HG03575 (cell line): ENCODE results near the gene TET2.

Source experiments
- ATAC-seq: cut with Tn5 transposase; IDR thresholded peaks from one replicate; pipeline ENCODE4 v1.9.1; 2021; ENCODE audit not compliant: unreplicated experiment, insufficient number of reproducible peaks, low FRiP score; ENCODE audit errors: extremely low read depth

Gene TET2

DNA sequence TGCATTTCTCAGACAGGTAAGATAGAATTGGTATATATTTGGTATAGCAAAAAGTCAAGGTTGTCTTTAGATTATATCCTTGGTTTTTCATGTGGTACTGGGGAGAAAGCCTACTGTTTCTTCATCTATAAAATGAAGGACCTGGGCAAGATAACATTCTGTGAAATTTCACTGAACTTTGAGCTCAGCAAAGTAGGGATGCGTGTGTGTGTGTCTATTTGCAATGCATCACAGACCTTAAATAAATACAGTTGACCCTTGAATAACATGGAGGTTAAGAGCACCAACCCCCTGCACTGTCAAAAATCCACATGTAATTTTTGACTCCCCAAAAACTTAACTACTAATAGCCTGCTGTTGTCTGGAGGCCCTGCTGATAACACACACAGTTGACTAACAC, 25.2 kb downstream of the TET2 start:
- no peak for ATAC-seq

DNA sequence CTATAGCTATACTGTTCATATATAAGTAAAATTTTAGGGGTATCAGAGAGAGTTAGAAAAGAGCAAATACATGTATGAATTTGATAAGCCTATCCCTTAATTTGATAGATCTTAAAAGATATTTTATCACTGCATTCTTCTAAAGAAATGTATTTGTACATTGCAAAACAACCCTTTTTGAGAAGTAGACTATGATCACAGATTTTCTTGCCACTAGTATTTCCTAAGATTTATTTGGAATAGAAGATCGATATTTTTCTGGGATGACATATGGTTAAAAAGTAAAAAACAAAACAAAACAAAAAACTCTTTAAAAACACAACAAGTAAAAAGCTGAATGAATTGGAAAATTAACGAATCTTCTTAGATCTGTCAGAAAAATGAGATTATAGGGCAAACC, 27.4 kb downstream of the TET2 start:
- no peak for ATAC-seq

DNA sequence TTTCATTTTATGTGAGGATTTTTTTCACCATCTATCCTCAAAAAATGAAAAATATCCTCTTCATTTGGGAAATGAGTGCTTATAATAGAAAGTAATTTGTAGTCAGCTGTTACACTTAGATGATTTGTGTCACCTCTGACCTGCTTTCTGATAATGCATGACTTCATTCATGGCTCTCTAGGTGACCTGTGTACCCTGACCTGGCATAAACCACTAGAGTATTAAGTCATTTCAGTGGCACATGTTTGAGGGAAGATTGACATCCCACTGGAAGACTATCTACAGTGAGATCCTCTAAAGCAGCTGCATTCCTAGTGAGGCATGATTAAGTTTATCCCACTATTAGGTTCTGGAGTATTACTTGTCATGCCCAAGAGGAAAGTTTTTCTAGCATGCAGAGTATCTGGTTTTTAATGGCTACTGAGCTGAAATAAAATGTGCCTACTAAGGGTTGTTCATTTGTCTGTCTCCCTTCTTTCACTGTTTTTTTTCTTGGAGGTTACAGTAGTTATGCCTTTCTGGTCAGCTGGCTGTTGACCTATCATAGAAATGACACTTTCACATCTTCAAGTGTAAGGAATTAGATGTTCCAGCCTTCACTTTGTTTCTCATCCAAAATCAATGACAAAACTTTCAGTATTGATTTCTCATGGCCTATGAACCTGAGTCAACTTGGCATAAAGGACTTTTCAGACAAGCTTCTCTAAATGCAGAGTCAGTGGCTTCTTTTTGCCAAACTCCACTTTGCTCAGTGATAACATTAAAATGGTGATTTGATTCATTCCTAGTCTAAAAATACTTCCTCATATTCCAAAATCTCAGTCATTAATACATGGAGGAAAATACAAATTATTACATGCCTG, 33.1 kb downstream of the TET2 start:
- no peak for ATAC-seq

DNA sequence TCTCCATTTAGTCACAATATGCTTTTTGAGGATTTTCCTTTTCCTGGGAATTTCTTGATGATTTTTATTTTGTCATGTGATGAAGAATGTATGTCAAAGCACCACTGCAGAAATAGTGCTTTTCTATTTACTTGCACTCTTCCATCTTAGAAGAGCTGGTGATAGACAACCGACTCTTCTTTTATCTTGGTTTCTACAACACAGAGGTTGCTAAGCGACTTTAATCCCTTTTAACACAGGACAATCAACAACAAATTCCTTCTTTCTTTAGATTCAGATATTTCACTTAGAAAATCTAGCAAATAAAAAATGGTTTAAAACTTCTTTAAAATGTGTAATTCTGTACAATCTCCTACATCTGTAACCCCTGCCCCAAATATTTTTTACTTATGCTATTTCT, 34.6 kb downstream of the TET2 start:
- ATAC-seq = no peak

DNA sequence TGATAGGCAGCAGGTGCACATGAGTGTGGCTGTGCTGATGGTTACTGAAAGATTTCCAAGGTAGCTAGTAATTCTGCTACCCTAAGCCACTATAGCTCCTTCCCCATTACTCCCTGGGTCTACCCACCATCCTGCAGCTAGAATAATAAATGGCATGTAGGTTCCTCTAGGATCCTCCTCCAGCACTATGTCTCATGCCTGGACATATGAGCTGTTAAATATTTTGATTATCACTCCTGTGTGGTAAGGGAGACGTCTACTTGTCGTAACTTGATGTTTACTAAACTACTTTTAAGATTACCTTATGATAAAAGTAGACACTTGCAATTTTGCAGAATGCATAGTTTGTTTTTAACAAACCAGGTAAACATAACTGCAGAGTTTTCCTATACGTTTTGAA, 35.5 kb downstream of the TET2 start:
- no peak for ATAC-seq

DNA sequence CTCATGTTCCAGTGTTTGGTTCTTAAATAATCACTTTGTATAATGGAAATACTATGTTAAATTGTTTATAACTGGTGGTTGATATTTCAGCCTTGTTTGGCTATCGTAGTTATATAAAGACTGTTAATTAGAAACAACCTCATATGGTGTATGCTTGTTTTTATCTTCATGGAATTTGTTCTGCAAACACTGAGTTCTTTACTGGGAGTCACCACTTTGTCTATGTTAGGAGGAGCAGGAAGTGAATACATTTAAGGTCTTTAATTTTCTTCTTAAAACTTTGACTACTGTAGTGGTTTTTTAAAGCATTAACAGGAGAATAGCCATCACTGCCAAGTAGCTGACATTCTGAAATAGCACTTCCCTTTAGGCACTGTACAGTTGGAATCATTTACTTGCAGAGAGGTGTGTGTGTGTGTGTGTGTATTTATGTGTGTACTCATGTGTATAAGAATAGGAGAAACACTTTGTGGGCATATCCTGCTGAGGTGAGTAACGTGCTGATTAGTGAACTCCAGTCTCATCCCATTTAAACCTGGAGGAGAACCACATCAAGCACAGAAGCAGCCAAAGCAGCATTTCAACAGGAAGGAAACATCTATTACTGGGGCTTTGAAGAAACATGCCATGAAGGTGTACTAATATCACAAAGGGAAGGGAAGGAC, 37.8 kb downstream of the TET2 start:
- no peak for ATAC-seq

DNA sequence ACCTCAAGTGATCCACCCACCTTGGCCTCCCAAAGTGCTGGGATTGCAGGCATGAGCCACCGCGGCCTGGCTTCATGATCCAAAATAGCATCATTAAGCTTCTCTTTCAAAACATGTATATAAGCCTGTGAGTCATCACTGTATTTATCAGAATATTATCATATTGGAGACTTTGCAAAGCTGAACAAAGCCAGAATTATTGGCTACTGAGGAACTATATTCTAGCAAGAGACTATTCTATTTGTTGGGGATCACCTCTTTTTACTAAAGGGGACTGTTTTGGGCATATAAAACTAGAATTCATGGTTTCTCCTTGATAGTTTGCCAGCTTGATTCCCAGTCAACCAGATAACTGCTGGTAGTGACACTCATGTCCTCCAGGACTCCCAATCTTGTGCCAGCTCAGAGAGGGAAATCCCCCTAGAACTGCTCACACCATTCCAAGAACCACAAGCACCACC, 40.1 kb downstream of the TET2 start:
- ATAC-seq = no peak

DNA sequence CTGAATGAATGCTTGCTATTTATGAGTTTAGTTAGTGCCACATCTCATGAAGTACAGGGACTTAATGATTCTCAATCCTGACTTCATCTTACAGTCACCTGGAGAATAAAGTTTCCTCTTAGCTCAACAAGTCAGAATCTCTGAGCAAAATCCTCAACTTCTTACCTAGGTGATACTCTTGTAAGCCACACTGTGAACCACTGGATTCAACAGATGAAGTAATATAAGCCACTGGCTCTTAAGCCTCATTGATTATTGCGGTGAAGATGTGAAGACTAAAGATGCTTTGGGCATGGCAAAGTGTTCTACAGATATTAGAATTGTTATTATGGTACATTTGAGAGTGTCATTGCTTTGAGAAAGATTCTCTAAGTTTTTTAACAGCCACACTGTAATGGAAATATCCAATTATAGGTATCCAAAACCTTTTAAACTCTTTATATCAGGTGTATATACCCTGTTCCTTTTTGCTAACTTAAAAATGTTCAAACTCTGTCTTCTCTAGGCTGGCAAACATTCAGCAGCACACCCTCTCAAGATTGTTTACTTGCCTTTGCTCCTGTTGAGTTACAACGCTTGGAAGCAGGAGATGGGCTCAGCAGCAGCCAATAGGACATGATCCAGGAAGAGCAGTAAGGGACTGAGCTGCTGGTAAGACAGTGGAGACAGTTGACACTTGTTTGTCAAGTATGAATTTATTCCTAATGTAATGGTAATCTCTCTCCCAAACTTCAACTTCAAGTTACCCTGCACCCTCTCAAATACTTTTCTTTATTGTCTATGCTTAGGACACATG, 43.4 kb downstream of the TET2 start:
- no peak for ATAC-seq

DNA sequence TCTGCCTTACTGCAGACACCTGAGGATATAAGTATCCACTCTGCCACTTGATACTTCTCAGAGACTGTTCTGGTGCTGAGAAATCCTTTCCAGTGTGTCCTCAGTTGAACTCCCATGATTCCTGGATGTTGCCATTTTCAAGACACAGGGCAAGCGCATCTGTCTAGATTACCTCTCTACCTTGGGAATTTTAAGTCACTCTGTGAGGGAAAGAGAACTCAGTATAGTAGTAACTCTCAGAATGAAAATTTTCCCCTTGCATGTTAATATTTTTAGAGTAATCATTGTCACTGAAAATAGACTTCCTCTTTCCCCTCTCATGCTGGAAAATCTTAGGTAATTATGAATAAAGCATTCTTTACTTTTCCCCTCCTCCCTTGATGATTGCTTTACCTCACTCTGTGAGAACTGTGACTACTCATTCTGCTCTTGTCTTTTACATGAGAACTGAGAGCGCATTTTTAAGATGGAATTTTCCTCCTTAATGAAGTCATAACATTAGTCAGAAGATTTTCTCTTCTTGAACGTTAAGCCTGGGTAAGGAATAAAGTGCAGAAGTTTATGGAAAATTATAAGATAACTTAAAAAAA, 45.0 kb downstream of the TET2 start:
- peak; percentile 47 for ATAC-seq

DNA sequence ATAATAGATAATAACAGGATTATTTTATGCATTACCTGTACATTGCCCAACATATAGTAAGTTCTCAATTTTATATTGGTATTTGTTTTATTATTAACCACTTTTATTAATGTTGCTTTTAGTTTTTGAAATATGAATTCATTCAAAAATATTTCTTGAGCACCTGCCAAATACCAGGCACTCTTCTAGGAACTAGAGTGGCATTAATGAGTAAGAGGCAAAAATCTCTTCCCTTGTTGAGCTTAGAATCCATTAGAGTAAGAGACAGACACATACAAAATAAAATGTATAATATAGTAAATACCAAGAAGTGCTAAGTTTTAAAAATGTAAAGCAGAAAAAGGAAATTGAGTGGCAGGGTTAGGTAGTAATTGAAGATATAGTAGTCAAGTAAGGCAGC, 45.8 kb downstream of the TET2 start:
- no peak for ATAC-seq

DNA sequence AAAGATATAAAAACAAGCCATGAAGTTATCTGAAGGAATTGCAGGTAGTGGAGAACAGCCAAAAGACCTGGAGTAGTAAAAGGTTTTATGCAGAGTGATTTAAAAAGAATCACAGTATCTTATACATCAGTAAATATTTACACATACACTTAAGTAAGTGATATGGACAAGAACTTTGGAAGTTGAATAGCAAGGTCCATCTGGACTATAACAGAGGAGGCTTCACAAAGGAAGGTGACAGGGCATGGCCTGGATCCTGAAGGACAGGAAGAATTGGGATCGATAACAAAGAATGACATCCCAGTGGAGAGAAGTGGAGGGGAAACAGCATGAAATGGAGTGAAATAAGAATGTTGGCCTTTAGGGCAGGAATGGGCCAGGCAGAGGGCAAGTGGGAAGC, 46.2 kb downstream of the TET2 start:
- no peak for ATAC-seq

DNA sequence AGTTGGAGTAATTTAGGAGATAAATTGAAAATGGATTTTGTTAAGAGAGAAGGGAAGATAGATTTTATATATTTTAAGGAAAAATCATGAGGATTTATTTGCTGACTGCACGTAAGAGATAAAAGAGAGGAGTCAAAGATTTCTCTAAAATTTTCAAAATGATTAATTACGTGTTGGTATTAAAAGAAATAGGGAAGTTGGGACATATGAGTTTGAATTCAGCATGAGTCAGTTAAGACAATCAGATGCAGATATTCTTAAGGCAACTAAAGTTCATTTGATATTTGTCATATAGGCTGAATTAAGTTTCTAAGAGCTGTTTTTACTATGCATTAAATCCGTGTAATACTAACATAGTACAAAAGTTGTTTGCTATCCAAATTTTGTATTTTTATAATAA, 46.9 kb downstream of the TET2 start:
- ATAC-seq = no peak

DNA sequence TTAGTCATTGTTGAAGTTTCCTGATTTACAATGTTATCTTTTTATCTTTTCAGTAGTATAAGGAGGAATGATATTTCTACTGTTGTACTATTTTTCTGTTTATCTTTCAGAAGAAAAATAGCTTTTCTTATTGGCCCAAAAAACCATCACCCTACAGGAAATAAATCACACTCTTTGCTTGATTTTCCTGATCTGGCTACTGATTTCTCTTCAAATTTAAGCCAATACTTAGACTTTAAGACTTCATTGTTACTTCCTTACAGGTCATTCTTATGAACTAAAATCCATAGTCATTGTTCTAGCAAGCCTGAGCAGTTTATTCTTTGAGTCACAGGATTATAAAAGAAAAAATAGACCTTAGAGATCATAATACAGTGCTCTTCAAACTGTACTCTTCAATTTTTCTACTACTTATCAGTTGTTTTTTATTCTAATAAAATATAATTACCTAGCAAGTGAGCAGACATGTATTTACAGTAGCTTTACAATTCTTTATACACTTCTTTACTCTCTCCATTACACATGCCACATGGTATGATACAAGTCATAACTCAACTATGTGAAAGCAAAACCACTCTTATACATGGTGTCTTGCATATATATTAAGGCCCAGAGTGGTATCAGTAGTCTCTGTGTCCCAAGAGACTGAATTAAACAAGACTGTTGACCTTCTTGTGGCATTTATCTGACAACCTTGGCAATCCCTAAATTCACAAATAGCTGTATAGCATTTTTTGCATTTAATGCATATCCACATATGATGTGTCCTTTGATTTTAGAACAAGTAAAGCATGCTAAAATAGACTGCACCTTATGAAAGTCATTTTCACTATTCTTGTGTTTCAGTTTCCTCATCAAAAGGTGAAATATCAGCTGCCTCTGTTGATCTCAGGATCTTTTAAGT, 47.9 kb downstream of the TET2 start:
- peak; percentile 81 for ATAC-seq

DNA sequence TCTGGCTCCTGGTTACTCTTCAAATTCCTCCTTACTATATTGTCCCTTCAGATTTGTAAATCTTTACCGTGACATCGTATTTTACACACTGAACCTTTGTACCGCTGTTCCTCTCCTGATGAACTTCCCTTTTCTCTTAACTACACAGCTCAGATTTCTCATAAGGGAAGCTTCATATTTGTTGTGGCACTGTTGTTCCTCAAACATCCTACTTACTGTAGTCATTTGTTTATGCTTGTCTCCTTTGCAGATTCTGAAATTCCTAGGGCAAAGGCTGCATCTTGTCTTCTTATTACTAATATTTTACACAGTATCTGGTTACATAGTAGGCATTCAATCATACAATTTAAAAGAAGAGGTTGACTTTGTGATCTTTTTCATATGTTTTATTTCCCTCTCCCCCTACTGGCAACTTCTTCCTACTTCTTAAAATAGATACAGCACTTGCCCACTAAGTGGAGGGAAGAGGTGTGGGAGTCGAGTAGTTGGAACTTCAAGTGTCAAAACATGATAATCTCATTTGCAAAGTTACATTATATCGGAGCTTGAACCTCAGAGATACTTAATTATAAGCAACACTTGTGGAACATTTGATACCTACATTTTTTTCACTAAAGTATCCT, 50.0 kb downstream of the TET2 start:
- no peak for ATAC-seq

DNA sequence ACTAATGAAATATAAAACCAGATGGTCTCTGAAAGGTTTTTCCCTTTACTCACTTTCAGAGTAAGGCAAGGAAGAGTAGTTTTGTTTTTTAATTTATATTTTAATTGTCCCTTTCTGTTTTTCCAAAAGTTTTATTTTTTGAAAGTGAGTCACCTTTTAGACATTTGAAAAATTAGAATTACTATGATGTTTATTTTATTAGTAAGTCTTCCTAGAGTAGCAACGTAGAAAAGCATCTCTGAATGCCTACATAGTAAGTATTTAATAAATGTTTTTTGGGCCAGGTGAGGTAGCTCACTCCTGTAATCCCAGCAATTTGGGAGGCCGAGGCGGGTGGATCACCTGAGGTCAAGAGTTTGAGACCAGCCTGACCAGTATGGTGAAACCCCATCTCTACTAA, 51.1 kb downstream of the TET2 start:
- no peak for ATAC-seq

DNA sequence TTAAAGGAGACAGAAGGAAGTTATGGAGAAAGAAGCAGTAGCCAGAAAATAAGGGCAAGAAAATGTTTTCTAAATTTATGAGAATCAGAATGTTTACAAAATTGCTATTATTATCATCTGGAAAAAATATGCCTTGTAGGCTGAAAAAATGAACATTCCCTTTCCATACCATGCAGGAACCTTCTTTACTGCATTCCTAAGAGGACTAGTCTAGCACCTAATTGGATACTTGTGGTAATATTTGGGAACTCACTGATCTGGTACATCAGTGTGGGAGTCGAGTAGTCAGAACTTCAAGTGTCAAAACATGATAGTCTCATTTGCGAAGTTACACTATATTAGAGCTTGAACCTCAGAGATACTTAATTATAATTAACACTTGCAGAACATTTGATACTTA, 51.9 kb downstream of the TET2 start:
- no peak for ATAC-seq

DNA sequence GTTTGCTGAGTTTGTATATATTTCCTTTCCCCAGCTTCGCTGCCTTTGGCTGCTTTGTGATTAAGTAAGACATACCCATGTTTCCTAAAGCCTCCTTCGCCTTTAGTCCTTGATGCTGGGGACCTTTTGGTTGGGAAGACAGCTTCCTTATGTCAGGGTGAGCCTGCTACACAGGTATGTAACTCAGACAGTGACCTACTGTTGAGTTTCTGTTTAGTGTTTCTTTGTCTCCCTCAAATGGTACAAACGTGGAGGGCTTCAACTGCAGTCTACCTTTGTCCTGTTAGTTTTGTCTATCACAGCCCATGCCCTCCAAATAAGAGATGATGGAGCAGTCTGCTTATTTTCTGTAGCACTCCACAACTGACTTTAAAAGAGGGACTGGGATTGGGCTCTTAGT, 59.5 kb downstream of the TET2 start:
- ATAC-seq = no peak

DNA sequence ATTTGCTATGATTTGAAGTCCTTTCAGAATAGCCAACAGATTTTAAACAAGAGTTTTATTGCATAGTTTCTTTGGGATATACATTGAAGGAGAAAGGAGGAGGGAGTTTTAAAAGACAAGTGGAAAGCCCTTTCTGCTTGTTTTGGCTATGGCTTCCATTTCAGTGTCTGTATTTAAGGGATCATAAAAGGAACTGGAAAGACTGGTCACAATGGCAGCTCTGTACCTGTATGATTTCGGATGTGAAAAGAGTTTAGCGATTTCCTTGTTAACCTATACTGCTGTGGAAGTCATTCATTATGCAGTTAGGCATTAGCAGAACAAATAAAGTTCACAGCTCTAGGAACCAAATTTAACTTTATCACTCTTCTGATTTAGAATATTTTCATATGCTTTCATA, 60.7 kb downstream of the TET2 start:
- no peak for ATAC-seq
